WERI-Rb-1 (cell line): Measurements from ENCODE around the gene ANXA9.

Source experiments
- DNase-seq: peaks from one replicate; pipeline ENCODE4 v3.0.0-alpha.2; 2020
- H3K27ac ChIP-seq: fragments of 250-450 bp; sonication (Bioruptor Pico); 2 replicates; pipeline ENCODE4 v1.5.1; 2020; ENCODE audit warnings: mild to moderate bottlenecking, moderate library complexity
- H3K27me3 ChIP-seq: fragments of 250-450 bp; sonication (Bioruptor Pico); 2 replicates; pipeline ENCODE4 v1.5.1; 2021; ENCODE audit warnings: mild to moderate bottlenecking, low read depth, moderate library complexity; ENCODE audit not compliant: insufficient read depth, severe bottlenecking
- H3K36me3 ChIP-seq: fragments of 250-450 bp; sonication (Bioruptor Pico); 2 replicates; pipeline ENCODE4 v1.5.1; 2020; ENCODE audit warnings: mild to moderate bottlenecking, moderate library complexity
- H3K4me3 ChIP-seq: 2 replicates; pipeline ENCODE4 v1.5.1; 2011; ENCODE audit warnings: low read depth, mild to moderate bottlenecking, control low read depth, low read length
- H3K9me3 ChIP-seq: fragments of 250-450 bp; sonication (Bioruptor Pico); 2 replicates; pipeline ENCODE4 v1.5.1; 2021; ENCODE audit warnings: mild to moderate bottlenecking, moderate library complexity; ENCODE audit not compliant: severe bottlenecking
- CTCF ChIP-seq: IDR thresholded peaks from 2 replicates; pipeline ENCODE4 v1.5.1; 2011; ENCODE audit warnings: low read depth, mild to moderate bottlenecking, control low read depth, inconsistent platforms, low read length

The ANXA9 gene

GRCh38 chr1:150981805-150982712 lies at the start of gene ANXA9:
TSS of gene ANXA9 (plus strand) at chr1:150982292. CDS start at chr1:150983106, 814 bp downstream.
- H3K9me3 ChIP-seq, result no peaks in the 10 kb centered on the region
- no peak within 1 kb of the TSS for H3K4me3 ChIP-seq
- no peaks in the 10 kb centered on the region for H3K27me3 ChIP-seq
- DNase-seq, result peak; percentile 73
- TF ChIP-seq CTCF, result no peak
- H3K36me3 ChIP-seq, result no peaks in the 10 kb centered on the region
- H3K27ac ChIP-seq, result no peak within 1 kb of the TSS

GRCh38 chr1:150944856-150945255 lies 37.2 kb upstream of the ANXA9 start:
- TF ChIP-seq CTCF, result no peak
- Histone ChIP-seq H3K27ac (no peak overlapping the region), H3K4me3 (no peak overlapping the region), H3K9me3 (no peaks in the 10 kb centered on the region), H3K27me3 (no peaks in the 10 kb centered on the region), H3K36me3 (peaks cover 100% of the 10 kb centered on the region)
- DNase-seq, result no peak

- no peak for TF ChIP-seq CTCF
Measured at GRCh38 chr1:150954708-150955107, 27.4 kb upstream of the ANXA9 start.

GRCh38 chr1:150955280-150955679 lies 26.8 kb upstream of the ANXA9 start:
- peaks cover 94% of the 10 kb centered on the region for H3K36me3 ChIP-seq
- no peaks in the 10 kb centered on the region for H3K9me3 ChIP-seq
- H3K27me3 ChIP-seq, result no peaks in the 10 kb centered on the region
- DNase-seq, result no peak
- peak overlapping the region; percentile 27 for H3K27ac ChIP-seq
- no peak for TF ChIP-seq CTCF
- H3K4me3 ChIP-seq, result no peak overlapping the region

More at GRCh38 chr1:150954708-150955107, 27.4 kb upstream of the ANXA9 start:
- DNase-seq, result peak; percentile 12
- Histone ChIP-seq H3K27ac (no peak overlapping the region; the same call in 1 of the 2 replicates), H3K27me3 (no peaks in the 10 kb centered on the region), H3K4me3 (no peak overlapping the region), H3K9me3 (no peaks in the 10 kb centered on the region), H3K36me3 (peaks cover 94% of the 10 kb centered on the region)

GRCh38 chr1:150957666-150958065 lies 24.4 kb upstream of the ANXA9 start:
- Histone ChIP-seq H3K9me3 (no peaks in the 10 kb centered on the region), H3K27ac (no peak overlapping the region), H3K4me3 (no peak overlapping the region), H3K36me3 (peaks cover 88% of the 10 kb centered on the region), H3K27me3 (no peaks in the 10 kb centered on the region)
- TF ChIP-seq CTCF, result no peak
- DNase-seq, result no peak
